GM18873 (cell line): ENCODE measurements around the gene MPHOSPH9.
"Not testable (repeated sequence)": the region's sequence is repeated elsewhere in the genome, so short reads cannot be mapped to it uniquely, and the experiment has no call there.

ENCODE experiments used
- ATAC-seq: cut with Tn5 transposase; IDR thresholded peaks from one replicate; pipeline ENCODE4 v1.9.1; 2021; ENCODE audit warnings: mild to moderate bottlenecking, moderate library complexity, moderate number of reproducible peaks; ENCODE audit not compliant: unreplicated experiment, low FRiP score

The MPHOSPH9 gene

DNA sequence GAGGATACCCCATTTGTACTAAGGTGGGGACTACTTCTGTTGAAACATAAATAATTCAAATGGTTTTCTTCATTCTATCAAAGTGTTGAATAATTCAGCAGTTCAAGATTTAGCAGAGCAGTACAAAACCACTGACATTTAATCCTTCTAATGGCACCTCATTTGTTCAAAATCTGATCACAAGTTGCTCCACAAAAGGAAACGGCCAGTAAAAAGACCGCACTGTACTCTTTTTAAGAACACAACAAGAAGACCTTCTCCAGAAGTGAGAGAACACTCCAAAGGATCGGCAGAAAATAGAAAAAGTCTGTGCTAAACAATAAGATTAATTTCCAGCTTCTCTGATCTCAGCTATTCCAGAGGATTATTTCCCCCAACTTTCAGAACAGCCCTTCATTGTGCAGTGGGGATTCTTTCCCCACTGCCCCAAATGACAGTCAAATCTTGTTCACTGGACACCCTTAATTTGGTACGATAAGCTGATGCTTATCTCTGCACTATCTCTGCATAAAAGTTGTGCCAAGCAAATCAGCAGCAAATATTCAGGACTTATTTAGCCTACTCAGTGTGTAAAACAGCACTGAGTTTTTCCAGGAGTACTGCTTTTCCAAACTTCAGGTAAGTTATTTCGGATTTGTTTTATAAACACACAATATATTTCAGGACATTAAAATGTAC is 5.2 kb downstream of the MPHOSPH9 start:
- no peak for ATAC-seq

DNA sequence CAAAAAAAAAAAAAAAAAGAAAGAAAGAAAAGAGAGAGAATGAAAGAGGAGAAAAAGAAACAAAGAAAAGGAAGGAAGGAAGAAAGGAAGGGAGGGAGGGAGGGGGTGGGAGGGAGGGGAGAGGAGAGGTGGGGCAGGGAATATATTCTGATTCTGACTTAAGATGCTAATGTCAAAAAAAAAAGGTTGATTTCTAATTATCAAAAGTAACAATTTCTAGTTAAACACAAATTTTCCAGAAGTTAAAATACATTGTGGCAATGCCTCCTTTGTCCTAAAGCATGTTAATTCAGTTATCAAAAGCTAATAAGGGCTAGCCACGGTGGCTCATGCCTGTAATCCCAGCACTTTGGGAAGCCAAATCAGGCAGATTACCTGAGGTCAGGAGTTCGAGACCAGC is 7.5 kb downstream of the MPHOSPH9 start:
- no peak for ATAC-seq

DNA sequence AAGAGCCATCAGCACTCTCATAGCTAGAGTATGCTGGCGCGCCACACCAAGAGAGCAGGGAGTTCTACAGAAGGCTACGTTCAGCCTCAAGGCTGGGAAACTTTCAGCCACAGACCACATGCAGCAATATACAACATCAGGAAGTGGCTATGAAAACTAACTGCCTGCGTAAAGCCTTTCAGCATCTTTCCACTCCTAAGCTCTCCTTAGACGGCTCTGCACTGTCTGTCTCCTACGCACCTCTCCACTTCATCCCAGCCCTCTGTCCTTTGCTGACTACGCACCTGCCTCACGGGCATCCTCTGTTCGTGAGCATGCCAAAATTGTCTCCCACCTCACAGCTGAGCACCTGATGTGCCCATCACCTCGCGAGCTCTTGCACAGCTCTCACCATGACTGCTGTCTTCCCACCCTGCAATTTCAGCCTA is 9.7 kb downstream of the MPHOSPH9 start:
- ATAC-seq = no peak

DNA sequence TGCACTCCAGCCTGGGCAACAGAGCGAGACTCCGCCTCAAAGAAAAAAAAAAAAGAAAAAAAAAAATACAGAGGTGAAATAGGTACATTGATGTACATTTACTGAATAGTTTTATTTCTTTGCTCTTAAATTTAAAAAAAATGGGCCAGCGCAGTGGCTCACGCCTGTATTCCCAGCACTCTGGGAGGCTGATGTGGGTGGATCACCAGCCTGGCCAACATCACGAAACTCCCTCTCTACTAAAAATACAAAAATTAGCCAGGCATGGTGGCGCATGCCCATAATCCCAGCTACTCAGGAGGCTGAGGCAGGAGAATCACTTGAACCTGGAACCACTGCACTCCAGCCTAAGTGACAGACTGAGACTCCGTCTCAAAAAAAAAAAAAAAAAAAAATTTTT is 25.1 kb downstream of the MPHOSPH9 start:
- ATAC-seq = not testable (repeated sequence)

DNA sequence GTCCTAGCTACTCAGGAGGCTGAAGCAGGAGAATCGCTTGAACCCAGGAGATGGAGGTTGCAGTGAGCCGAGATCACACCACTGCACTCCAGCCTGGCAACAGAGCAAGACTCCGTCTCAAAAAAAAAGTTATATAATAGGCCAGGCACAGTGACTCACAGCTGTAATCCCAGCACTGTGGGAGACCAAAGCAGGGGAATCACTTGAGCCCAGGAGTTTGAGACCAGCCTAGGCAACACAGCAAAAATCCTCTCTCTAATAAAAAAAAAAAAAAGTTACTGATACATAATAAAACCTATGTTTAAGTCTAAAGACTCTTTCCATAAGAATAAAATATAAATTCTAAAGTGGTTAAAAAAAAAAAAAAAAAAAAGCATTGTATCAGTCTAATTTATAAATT is 26.1 kb downstream of the MPHOSPH9 start:
- not testable (repeated sequence) for ATAC-seq

DNA sequence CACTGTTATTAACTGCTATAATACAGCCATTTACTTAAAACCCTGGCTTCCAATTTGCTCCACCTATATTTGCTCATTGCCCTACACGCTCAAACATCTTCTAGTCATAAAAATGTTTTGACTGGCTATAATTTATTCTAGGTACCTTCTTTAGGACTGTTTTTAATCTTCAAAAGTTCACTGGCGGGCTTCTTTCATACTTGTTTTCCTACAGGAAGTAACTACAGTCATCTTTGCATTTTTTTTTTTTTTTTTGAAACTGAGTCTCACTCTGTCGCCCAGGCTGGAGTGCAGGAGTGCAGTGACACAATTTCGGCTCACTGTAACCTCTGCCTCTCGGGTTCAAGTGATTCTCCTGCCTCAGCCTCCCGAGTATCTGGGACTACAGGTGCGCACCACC is 32.5 kb downstream of the MPHOSPH9 start:
- ATAC-seq = no peak

DNA sequence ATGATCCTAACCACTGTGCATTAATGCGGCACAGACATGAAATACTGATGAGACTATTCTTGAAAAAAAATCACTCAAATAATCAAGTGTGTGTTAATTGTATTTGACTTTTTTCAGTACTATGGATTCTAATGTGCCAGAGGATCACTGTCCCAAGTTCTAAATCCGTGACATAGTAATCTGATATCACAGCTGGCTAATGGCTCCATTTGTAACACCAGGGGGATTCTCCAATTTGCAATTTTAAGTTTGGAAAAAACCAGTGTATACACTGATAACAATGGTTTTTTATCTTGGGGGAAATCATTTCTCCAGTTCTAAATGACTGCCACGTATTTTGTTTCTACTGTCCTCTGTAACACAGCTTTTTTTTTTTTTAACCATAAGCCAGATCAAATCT is 33.0 kb downstream of the MPHOSPH9 start:
- ATAC-seq = no peak

DNA sequence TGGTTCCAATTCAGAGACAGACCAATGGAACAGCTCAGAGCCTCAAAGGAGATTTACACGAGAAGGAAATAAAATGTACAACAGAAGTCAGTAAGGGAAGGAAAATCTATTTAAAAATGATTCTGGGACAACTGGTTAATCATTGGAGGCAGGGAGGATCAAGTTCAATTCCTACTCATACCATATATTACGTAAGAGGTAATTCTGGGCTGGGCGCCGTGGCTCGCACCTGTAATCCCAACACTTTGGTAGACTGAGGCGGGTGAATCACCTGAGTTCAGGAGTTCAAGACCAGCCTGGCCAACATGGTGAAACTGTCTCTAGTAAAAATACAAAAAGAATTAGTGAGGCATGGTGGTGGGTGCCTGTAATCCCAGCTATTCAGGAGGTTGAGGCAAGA is 45.3 kb downstream of the MPHOSPH9 start:
- no peak for ATAC-seq

DNA sequence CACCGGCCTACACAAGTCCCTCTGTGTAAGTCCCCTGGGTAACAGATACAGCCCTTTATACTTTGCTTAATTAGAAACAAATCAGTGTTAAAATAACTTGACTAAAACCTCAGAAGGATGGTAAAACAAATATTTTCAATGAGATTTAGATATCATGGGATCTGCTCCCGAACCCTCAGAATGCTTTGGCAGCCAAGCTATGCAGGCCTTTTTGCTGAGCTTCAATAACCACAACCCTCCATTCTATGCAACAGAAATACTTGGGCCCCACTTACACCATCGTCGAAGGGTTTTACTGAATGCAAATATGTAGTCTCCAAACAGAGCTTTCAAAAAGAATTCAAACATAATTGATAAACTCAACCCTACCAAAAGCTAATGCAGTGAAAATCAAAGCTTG is 52.8 kb downstream of the MPHOSPH9 start:
- no peak for ATAC-seq

DNA sequence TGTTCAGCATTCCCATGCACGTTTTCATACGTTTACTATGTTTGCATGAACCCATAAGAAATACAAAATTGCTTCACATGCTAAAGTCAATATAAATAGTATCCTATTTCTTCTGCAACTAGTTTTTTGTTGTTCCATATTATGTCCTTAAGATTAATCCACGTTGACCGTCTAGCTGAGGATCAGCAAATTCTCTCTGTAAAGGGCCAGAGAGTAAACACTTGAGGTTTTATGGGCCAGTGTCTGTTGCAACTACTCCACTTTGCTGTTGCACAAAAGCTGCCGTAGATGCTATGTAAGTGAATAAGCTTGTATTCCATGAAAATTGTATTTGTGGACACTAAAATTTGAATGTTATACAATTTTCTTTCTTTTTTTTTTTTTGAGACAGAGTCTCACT is 61.0 kb downstream of the MPHOSPH9 start:
- no peak for ATAC-seq

DNA sequence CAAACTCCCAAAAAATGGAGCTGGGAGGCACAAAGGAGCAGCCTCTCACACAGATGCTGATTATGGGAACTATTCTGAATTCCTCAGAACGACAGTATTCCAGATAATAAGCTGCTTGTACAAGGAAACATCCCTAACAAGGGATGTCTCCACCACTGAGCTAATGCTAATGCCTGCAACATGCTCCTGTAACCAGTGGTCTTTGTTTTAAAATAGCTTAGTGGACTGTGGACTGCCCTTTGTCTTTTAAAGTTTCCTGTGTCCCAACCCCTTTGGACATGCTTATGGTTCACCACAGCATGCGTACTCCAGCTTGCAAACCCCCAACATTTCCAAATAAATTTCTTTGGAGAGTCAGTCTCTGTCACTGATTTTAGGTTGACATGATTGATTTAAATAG is 65.6 kb downstream of the MPHOSPH9 start:
- no peak for ATAC-seq

DNA sequence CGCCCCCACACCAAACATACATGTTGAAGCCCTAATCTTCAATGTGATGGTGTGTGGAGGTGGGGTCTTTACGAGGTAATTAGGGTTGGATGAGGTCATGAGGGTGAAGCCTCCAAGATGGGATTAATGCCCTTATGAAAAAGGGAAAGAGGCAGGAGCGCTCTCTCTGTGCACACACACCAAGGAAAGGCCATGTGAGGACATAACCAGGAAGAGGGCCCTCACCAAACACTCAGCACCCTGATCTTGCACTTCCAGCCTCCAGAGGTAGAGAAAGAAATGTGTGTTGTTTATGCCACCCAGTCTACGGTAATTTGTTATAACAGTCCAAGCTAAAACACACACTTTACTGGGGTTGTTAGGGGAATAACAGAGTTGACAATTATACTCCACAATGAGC is 67.4 kb downstream of the MPHOSPH9 start:
- no peak for ATAC-seq

DNA sequence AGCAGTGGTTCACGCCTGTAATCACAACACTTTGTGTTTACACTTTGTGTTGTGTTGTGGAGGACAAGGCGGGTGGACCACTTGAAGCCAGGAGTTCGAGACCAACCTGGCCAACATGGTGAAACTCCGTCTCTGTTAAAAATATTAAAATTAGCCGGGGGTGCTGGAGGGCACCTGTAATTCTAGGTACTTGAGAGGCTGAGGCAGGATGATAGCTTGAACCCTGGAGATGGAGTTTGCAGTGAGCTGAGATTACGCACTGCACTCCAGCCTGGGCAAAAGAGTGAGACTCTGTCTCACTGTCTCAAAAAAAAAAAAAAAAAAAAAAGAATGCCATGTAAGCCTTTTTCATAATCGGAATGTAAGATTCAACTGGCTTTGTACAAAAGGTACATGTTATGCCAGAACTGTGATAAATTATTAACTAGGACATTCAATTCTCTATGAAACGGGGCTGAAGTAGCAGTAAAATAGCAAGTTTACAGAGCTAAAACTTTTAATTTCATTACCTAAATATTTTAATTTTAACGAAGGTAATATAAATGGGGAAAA is 68.2 kb downstream of the MPHOSPH9 start:
- ATAC-seq = no peak

DNA sequence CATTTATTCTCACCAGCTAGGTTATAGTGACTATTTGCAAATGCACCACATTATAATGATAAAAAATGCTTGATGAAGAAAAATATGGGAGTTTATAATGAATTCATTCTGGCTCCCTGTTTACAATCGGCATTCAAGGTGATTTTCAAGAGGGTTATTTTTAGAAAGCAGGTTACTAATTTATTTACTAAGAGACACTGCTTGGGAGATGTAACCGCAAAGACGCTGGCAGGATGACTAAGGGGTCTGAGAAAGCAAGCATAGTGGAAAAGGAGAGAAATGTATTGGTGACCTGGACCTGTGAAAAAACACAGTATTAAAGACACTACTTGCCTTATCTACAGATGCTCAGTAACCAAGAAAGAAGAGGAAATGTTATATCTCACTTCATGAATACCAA is 68.7 kb downstream of the MPHOSPH9 start:
- no peak for ATAC-seq

DNA sequence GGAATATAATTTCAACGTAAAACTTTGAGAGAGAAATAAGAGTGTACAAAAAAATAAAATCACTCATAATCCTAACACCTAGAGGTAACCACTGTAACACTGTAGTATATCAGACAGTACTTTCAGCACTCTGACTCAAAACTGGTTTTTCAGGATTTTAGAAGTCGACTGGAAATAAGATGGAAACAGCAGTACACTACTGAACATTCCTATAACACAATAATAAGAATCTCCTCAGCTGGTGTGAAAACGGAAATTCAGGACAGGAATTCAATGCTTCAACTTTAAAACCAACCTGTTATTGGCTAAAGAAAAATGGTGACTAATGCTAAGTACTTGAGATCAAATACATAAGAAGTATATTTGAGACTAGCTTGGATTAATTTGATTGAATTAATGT is 69.7 kb downstream of the MPHOSPH9 start:
- no peak for ATAC-seq

DNA sequence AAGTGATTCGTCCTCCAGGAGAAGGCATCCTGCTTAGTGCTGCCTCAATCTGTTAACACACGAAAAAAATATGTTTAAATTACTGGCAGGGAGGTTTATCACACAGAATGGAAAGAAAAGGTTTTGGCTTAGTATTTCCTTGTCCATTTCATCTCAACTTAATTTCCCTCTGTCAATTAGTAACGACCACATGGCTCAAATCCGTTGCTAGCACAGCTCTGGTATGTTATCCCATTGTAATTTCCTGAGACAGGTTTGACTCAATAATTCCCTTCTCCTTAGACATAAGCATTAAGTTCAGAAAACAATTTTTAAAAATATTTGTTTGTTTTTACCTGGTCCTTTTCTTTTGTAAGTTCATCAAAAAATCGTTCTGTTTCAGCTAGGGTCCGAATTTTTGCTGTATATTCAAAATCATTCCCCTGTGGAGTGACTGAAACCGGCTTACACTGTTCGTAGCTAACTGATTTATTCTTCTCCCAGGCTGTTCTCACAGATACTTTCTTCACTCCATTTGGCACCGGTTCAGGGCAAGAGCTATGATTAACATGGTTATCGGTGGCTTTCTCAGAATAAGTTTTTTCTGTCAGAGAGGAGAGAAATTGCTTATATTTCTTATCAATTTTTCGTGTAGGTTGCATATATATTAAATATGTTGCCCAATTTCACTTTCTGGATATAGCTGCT is 72.0 kb downstream of the MPHOSPH9 start:
- ATAC-seq = no peak

DNA sequence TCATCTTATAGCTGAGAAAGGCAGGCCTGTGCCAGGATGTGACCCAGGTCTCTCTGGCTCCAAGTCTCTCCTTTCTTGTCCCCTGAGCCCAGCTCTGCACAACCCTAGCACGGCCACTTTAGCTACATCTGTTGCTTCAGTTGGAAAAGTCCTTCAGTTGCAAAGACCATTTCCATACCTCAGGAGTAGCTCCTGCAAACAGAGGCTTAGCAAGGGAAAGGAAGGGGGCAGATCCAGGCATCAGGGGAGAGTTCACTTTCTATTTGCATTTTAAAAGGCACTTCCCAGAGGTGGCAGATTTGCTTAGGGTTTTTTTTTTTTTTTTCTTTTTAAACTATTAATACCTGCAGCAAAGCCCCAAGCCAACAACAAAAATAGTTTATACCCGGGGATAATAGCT is 79.0 kb downstream of the MPHOSPH9 start:
- no peak for ATAC-seq

DNA sequence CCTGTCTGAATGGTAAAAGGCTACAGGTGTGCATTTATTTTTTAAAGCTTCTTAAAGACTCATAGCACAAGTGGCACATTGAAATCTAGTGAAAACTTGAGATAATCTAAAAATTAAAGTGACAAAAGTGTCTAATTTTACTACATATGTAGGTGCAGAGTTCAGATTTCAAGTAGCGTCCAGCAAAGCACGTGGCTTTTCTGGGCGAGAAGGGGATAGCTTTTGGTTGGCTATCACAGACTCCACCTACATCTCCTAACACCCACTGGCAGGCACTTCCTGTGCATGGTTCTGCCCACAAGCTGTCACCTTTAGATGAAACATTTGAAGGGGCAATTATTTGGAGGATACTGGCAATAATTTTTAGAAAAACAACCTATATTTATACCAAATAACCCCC is 80.1 kb downstream of the MPHOSPH9 start:
- no peak for ATAC-seq

DNA sequence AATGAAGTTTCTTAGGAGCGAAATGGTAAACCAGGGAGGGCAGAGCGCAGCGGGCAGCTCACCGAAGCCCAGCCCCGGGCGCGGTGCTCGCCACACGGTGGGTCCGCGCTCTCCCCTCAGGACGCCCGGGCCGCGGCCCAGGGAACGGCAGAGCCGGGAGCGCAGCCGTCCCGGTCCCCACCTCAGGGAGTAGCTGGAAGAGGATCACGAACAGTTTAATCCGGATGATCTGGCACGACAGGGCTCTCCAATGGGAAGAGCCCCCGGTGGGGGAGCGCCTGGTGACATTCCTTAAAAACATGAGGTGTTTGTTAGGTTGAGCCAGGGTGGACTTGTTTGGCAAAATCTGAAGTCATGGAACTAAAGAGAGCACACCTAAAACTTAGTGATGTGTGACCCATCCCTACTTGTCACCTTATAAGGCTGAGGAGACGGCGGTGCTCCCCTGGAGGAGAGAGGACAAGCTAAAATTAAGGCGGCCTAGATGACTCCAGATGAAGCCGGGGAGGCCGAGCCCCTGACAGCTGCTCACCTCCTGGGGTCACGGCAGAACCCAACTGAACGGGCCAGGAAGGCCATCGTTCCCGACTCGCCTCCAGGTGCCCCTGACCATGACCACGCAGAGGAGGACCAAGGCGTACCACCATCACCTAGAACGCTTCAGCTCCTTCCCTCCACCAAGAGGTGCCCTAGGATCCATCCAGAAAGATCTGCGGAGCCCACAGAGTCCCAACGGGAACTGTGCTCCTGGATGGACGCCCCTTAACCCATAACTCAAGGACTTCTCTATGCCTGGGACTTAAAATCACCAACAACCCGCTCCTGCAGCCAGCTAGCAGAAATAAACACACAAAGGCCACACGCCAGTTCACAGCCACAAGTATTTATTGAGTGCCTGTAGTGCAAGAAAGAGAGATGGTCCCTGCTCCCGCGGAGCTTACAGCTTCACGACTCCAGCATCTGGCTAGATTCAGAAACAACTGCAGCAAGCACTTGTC is 81.2 kb downstream of the MPHOSPH9 start:
- no peak for ATAC-seq

DNA sequence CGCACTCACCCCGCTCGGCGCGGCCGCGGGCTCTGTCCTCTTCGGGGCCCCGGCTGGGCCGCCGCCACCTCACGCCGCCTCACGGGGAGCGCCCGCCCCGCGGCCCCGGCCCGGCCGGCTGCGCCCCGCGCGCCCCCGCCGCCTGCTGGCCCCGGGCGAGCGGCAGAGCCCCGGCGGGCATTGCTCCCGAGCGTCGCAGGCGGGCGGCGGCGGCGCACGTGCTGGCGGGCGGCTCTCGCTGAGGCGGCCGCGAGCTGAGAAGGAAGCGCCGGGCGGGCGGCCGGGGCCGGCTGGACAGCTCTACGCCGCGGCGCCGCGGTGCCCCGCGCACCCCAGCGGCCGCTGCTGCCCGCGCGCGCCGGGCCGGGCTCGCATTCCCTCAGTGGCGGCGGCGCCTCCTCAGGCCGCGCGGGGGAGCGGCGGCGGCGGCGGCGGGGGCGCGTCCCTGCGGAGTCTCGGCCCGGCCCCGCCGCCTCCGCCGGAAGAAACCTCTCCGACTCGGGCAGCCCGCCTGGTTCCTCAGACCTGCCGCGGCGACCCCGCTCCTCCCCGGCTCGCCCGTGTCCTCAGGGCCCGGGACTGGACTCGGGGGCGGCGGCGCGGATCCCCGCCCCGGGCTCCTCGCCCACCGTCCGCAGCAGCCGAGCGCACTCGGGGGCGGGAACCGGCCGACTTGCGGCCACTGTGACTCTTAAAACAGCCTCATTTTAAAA is 82.0 kb downstream of the MPHOSPH9 start, which contains the start of gene PITPNM2:
PITPNM2 (minus strand) TSS at position 347 of the 713 bp plus-strand sequence. CDS start 116,500 bp downstream, outside the sequence.
- ATAC-seq = no peak
